K562 (cell line): Measurements from ENCODE around the gene BZW1. TPM values are rescaled to one million over a fixed set of nuclear protein-coding genes. Genes with fewer than 3 reads are reported as not detected.
"Not testable (repeated sequence)": the region's sequence is repeated elsewhere in the genome, so short reads cannot be mapped to it uniquely, and the experiment has no call there.

Source experiments
- ATAC-seq: fragments of 200-7000 bp; cut with Tn5 transposase; 3 replicates; pipeline ENCODE4 v1.9.1; 2020; ENCODE audit warnings: moderate library complexity
- BruUV-seq: library from RNA; stranded (reverse); fragments of 400-500 nt; replicated peaks from 2 replicates; lab custom pipeline; 2021; lab: Mats Ljungman, UMichigan
- CTCF ChIA-PET: fragments of 300-600 bp; formaldehyde crosslinking; extraction: SDS; loops from one replicate; lab custom pipeline; 2021; ENCODE audit warnings: low intra/inter-chr PET ratio; lab: Yijun Ruan, JAX
- POLR2A ChIA-PET: fragments of 300-600, 350-650 bp; sonication (Branson Sonifier 250); formaldehyde crosslinking; extraction: SDS; loops from one replicate; lab custom pipeline; 2021; ENCODE audit warnings: antibody characterized with exemption, inconsistent platforms; lab: Yijun Ruan, JAX
- DNase-seq, 4 experiments: peaks; one replicate each; pipeline versions ENCODE4 v3.0.0 to v3.0.0-alpha.2; 2011 to 2018; ENCODE audit warnings: low spot score in 3 of 4, mixed read lengths in 3 of 4; ENCODE audit errors: extremely low read depth in 1 of 4
- FAIRE-seq: peaks from 2 replicates; lab custom pipeline; 2011; peaks lifted over from hg19 to GRCh38; lab: Jason Lieb, UNC
- H2AFZ ChIP-seq: 2 replicates; pipeline ENCODE4 v1.6.0; 2011; ENCODE audit warnings: low read depth, low read length, control low read depth, inconsistent platforms
- H3K27ac ChIP-seq: fragments of 200-600 bp; 3 replicates; pipeline ENCODE4 v1.8.0; 2011; ENCODE audit warnings: low read depth, mild to moderate bottlenecking, control low read depth, inconsistent platforms, low read length, moderate library complexity, mixed read lengths; ENCODE audit errors: extremely low read depth
- H3K27me3 ChIP-seq, 2 experiments: fragments of 300-600 bp in 1 of 2; 2 replicates in 1 of 2; 3 replicates in 1 of 2; pipeline versions ENCODE4 v1.6.0 to v1.8.0; 2011; ENCODE audit warnings: inconsistent platforms in 2 of 2, low read length in 2 of 2, mild to moderate bottlenecking in 1 of 2, mixed read lengths in 1 of 2, moderate library complexity in 1 of 2; ENCODE audit not compliant: control insufficient read depth in 2 of 2, insufficient read depth in 2 of 2
- H3K36me3 ChIP-seq: fragments of 300-600 bp; 3 replicates; pipeline ENCODE4 v1.8.0; 2011; ENCODE audit warnings: mild to moderate bottlenecking, low read length, inconsistent platforms; ENCODE audit not compliant: control insufficient read depth, insufficient read depth
- H3K4me1 ChIP-seq, 2 experiments: fragments of 200-600 bp in 1 of 2; replicated peaks in 1 of 2; 2 replicates in 1 of 2; 3 replicates in 1 of 2; pipeline versions ENCODE4 v1.5.1 to v1.8.0; 2011; ENCODE audit warnings: inconsistent platforms in 2 of 2, low read length in 2 of 2, mild to moderate bottlenecking in 1 of 2, mixed read lengths in 1 of 2, moderate library complexity in 1 of 2; ENCODE audit not compliant: control insufficient read depth in 2 of 2, insufficient read depth in 2 of 2
- H3K4me2 ChIP-seq: 2 replicates; pipeline ENCODE4 v1.6.1; 2011; ENCODE audit warnings: low read length, control low read depth, inconsistent platforms, mixed read lengths; ENCODE audit not compliant: insufficient read depth
- H3K4me3 ChIP-seq: fragments of 200-600 bp; sonication (generic), shearing (Covaris generic); 2 replicates; pipeline ENCODE4 v1.5.1; 2016; ENCODE audit warnings: control low read depth, inconsistent platforms
- H3K79me2 ChIP-seq: fragments of 200-600 bp; 3 replicates; pipeline ENCODE4 v1.8.0; 2011; ENCODE audit warnings: low read length, inconsistent platforms; ENCODE audit not compliant: control insufficient read depth, insufficient read depth
- H3K9ac ChIP-seq, 2 experiments: 2 replicates each; pipeline versions ENCODE4 v1.6.0 to v1.6.1; 2011; ENCODE audit warnings: low read depth in 2 of 2, low read length in 2 of 2, control low read depth in 1 of 2, inconsistent platforms in 1 of 2, mild to moderate bottlenecking in 1 of 2, mixed read lengths in 1 of 2; ENCODE audit not compliant: insufficient read depth in 1 of 2
- H3K9me1 ChIP-seq: one replicate; pipeline ENCODE4 v1.6.0; 2011; ENCODE audit warnings: inconsistent platforms, mild to moderate bottlenecking, low read length, moderate library complexity; ENCODE audit not compliant: control insufficient read depth, insufficient read depth
- H3K9me3 ChIP-seq: replicated peaks from 2 replicates; pipeline ENCODE4 v1.5.1; 2011; ENCODE audit warnings: low read depth, low read length, inconsistent platforms; ENCODE audit not compliant: control insufficient read depth, insufficient read depth
- H4K20me1 ChIP-seq: replicated peaks from 2 replicates; pipeline ENCODE4 v1.6.1; 2011; ENCODE audit warnings: low read length, inconsistent platforms, mixed read lengths; ENCODE audit not compliant: control insufficient read depth, insufficient read depth
- BRF1 ChIP-seq: IDR thresholded peaks from 3 replicates; pipeline ENCODE4 v1.6.1; 2011; ENCODE audit warnings: borderline replicate concordance, mild to moderate bottlenecking; ENCODE audit not compliant: insufficient read length; ENCODE audit errors: extremely low read depth
- HLTF ChIP-seq: fragments of 450-650 bp; IDR thresholded peaks from 2 replicates; pipeline ENCODE4 v1.6.1; 2016
- POLR2A ChIP-seq: fragments of 450-650 bp; conservative IDR thresholded peaks from 2 replicates; pipeline ENCODE4 v1.6.1; 2016
- POLR2B ChIP-seq: fragments of 450-650 bp; IDR thresholded peaks from 2 replicates; pipeline ENCODE4 v1.6.1; 2018; ENCODE audit warnings: low read depth; ENCODE audit not compliant: partially characterized antibody
- RAD21 ChIP-seq, 2 experiments: fragments of 250-450 bp in 1 of 2; fragments of 450-650 bp in 1 of 2; sonication (Bioruptor Pico) in 1 of 2; formaldehyde crosslinking in 1 of 2; IDR thresholded peaks in 1 of 2; conservative IDR thresholded peaks in 1 of 2; 2 replicates each; pipeline versions ENCODE4 v1.4.0 to v1.8.0; 2020 to 2022; ENCODE audit warnings: mild to moderate bottlenecking in 2 of 2, moderate library complexity in 1 of 2
- RBFOX2 ChIP-seq: fragments of 200-400 bp; formaldehyde crosslinking; IDR thresholded peaks from 2 replicates; pipeline ENCODE4 v1.6.1; 2017; ENCODE audit warnings: low read depth, mild to moderate bottlenecking, low read length, moderate library complexity
- ZNF384 ChIP-seq: IDR thresholded peaks from 2 replicates; pipeline ENCODE4 v1.6.1; 2012; ENCODE audit warnings: low read depth, low read length, improper control_type of control experiment
- ZNF436 ChIP-seq: fragments of 250-450, 450-650 bp; sonication (Bioruptor Pico); formaldehyde crosslinking; IDR thresholded peaks from 2 replicates; pipeline ENCODE4 v1.7.0; 2020; ENCODE audit warnings: mild to moderate bottlenecking
- WGBS: fragments of 100-300 bp; shearing (Covaris generic); methylation state at CpG from one replicate; pipeline ENCODE4 v1.1.6; 2016; ENCODE audit warnings: low coverage, mixed read lengths; ENCODE audit not compliant: insufficient coverage; ENCODE audit errors: missing lambda C conversion rate; 5-methylcytosine and 5-hydroxymethylcytosine counted together
- in situ Hi-C: fragments of 300-500 bp; cut with MboI; formaldehyde crosslinking; loops from 4 replicates; pipeline ENCODE4 v1.15.0; 2018; ENCODE audit warnings: inconsistent platforms, mixed read lengths
- intact Hi-C: fragments of 100-400 bp; cut with micrococcal nuclease; formaldehyde crosslinking; loops from 2 replicates; pipeline ENCODE4 v1.14.2; 2022
- polyA plus RNA-seq, 8 experiments: library from polyadenylated mRNA; depleted of rRNA in 4 of 8; stranded (reverse) in 5 of 8; unstranded in 3 of 8; fragments of >200 nt; fragmentation: Nextera tagmentation in 2 of 8; fragmentation: Illumina TruSeq in 1 of 8; extraction: Ambion mirVana in 2 of 8; extraction: Trizol in 1 of 8; gene quantifications; 2 replicates each; pipeline versions ENCODE4 v1.2.1 to v1.2.3, GENCODE V29; 2011 to 2014; ENCODE audit warnings: inconsistent platforms in 1 of 8, missing spikeins in 1 of 8
- total RNA-seq, 7 experiments: library from RNA; depleted of rRNA in 6 of 7; stranded (reverse); fragments of >200 nt in 6 of 7; fragmentation: Illumina TruSeq in 2 of 7; extraction: Trizol in 2 of 7; gene quantifications; 2 replicates each; pipeline versions ENCODE4 v1.2.1 to v1.2.3, GENCODE V29; 2011 to 2021; ENCODE audit warnings: low replicate concordance in 1 of 7

BZW1 gene
- total and polyA plus RNA-seq, 9 of the 15 experiments (the other 6 are each of a cell fraction or from before 2014, with no cell fraction given): 110 to 244 (median 198) TPM

DNA sequence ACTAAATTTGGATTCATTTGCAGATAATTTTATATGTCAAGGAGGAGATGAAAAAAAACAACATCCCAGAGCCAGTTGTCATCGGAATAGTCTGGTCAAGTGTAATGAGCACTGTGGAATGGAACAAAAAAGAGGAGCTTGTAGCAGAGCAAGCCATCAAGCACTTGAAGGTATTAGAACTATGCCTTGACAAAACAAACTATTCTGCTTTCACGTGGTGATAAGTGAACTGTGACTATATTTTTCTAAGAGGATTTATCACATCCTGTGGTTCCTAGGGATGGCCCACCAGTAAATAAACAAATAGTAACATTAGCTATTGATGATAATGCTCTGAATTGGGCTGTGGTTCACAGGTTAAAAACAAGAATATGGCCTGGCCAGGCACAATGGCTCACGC lies 7.0 kb downstream of the BZW1 start:
- H4K20me1 ChIP-seq, CTCF ChIA-PET, in situ Hi-C loops, H3K4me2 ChIP-seq, FAIRE-seq, H3K27ac ChIP-seq, H3K9ac ChIP-seq, H2AFZ ChIP-seq, H3K9me1 ChIP-seq, H3K4me1 ChIP-seq, ATAC-seq, H3K27me3 ChIP-seq, H3K4me3 ChIP-seq, intact Hi-C loops, DNase-seq, H3K9me3 ChIP-seq, BruUV-seq: not testable (repeated sequence)
- Histone ChIP-seq H3K36me3 (peaks cover 83% of the 10 kb centered on the region), H3K79me2 (peaks cover 22% of the 10 kb centered on the region)
- POLR2A ChIA-PET: interaction anchor here (3.9 kb wide), 1 partner anchor 9 kb away, joined by 17 read pairs; no protein-coding TSS in a partner anchor
- WGBS: 82% methylated on average over 2 of the region's 3 CpGs

DNA sequence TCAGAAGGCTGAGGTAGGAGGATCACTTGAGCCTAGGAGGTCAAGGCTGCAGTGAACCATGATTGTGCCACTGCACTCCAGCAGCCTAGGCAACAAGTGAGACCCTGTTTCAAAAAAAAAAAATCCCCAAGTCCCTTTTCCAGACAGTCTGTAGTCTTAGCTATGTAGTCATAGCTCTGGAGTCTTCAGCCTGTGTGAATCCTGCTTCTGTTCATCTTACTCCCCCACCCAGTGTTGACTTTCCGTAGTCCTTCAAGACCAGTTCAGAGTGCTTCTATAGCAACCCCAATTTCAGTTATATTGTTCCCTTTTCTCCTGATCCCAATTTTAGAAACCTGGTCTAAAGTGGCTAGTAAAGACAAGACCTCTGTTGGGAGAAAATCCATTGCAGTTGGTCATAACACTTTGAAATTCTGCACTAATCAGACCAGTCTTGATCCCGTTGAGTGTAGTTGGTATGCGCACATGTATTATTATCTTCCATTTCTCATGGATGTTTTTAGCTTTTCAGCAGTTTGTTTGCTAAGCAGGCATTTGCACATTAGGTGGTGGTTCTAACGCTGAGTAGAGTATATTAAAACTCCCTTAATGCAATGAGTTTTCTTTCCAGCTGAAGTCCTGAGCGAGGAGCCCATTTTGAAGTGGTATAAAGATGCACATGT lies 9.0 kb downstream of the BZW1 start:
- peak; percentile 48 for FAIRE-seq
- Histone ChIP-seq H3K4me2 (no peak overlapping the region), H3K9me3 (no peaks in the 10 kb centered on the region), H3K4me1 (no peaks in the 10 kb centered on the region), H4K20me1 (no peaks in the 10 kb centered on the region), H3K9me1 (no peaks in the 10 kb centered on the region)
- in situ Hi-C loops: no loop called here
- peak; percentile 34 for TF ChIP-seq POLR2B
- no peak for TF ChIP-seq BRF1
- TF ChIP-seq POLR2A: peak; percentile 32; the same call in 1 of the 2 replicates
- TF ChIP-seq RAD21 (CRISPR knock-in tag; conservative IDR thresholded peaks at IDR 0.05 in 1 of 2, IDR thresholded peaks at IDR 0.05 in 1 of 2): no peak
- 0 out of 2 replicates have a peak, but pooled peaks have one; percentile 7 for TF ChIP-seq RBFOX2
- TF ChIP-seq HLTF: no peak
- no peak for TF ChIP-seq ZNF384
- no peak for TF ChIP-seq ZNF436 (CRISPR knock-in tag)
- TF ChIP-seq, all 486 proteins: peak for 3
- WGBS: 100% methylated on average over 3 of the region's 5 CpGs
- CTCF ChIA-PET: no interaction called here
- ATAC-seq (no peak; the same call in 2 of the 3 replicates), DNase-seq (no peak)
- POLR2A ChIA-PET: interaction anchor here (2.4 kb wide), 1 partner anchor 11 kb away, joined by 7 read pairs; no protein-coding TSS in a partner anchor
- no peaks in the 10 kb centered on the region for H3K27me3 ChIP-seq
- no TSS peak for BruUV-seq
- H3K4me3 ChIP-seq: no peak overlapping the region
- H3K27ac ChIP-seq: no peak overlapping the region
- intact Hi-C loops: no loop called here
- peaks cover 3% of the 10 kb centered on the region; the same call in 1 of the 3 replicates for H3K79me2 ChIP-seq
- no peak overlapping the region for H2AFZ ChIP-seq
- H3K9ac ChIP-seq: no peak overlapping the region
- H3K36me3 ChIP-seq: peaks cover 67% of the 10 kb centered on the region
